Measurements from ENCODE around the gene SH2D3A.
"Not testable (repeated sequence)": the region's sequence is repeated elsewhere in the genome, so short reads cannot be mapped to it uniquely, and the experiment has no call there.

The SH2D3A gene

GRCh38 chr19:6800991-6801484 is 33.8 kb upstream of the SH2D3A start:
- DNase-seq (ENCODE audit: extremely low spot score) = no peak
- POLR2A ChIA-PET = interaction anchor here (0.6 to 1.5 kb wide), 3 partner anchors 12 to 28 kb away, joined by 3 to 6 read pairs (median 3); partner anchors contain the start of gene VAV1
- CTCF ChIA-PET = interaction anchor here (1.2 to 4.3 kb wide), 4 partner anchors 14 to 63 kb away, joined by 3 to 21 read pairs (median 6); partner anchors contain the start of gene VAV1

GRCh38 chr19:6800160-6800790 is 33.0 kb upstream of the SH2D3A start:
- POLR2A ChIA-PET = interaction anchor here (0.6 to 1.5 kb wide), 4 partner anchors 9 to 835 kb away, joined by 3 to 7 read pairs (median 3); no protein-coding TSS in a partner anchor
- DNase-seq (ENCODE audit: extremely low spot score) = not testable (repeated sequence)
- CTCF ChIA-PET = interaction anchor here (1.2 to 4.3 kb wide), 4 partner anchors 15 to 64 kb away, joined by 3 to 21 read pairs (median 6); partner anchors contain the start of gene VAV1

More at GRCh38 chr19:6800991-6801484, 33.8 kb upstream of the SH2D3A start:
- TF ChIP-seq, protein P1, sequence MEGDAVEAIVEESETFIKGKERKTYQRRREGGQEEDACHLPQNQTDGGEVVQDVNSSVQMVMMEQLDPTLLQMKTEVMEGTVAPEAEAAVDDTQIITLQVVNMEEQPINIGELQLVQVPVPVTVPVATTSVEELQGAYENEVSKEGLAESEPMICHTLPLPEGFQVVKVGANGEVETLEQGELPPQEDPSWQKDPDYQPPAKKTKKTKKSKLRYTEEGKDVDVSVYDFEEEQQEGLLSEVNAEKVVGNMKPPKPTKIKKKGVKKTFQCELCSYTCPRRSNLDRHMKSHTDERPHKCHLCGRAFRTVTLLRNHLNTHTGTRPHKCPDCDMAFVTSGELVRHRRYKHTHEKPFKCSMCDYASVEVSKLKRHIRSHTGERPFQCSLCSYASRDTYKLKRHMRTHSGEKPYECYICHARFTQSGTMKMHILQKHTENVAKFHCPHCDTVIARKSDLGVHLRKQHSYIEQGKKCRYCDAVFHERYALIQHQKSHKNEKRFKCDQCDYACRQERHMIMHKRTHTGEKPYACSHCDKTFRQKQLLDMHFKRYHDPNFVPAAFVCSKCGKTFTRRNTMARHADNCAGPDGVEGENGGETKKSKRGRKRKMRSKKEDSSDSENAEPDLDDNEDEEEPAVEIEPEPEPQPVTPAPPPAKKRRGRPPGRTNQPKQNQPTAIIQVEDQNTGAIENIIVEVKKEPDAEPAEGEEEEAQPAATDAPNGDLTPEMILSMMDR (IDR thresholded peaks at IDR 0.05; ENCODE audit: control extremely low read depth, extremely low read depth, low read depth, missing control alignments) = no peak

DNA sequence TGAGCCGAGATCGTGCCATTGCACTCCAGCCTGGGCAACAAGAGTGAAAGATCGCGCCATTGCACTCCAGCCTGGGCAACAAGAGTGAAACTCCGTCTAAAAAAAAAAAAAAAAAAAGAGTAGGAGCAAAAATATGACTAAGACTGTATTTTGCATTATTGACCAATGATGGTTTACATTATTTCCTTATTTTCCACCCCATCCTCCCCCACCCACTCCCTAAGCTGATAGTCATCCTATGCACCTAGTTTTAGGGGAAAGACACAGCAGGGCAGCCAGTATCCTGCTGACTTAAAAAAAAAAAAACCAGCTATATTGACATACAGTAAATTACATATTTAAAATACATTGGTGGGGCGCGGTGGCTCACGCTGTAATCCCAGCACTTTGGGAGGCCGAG is 30.4 kb upstream of the SH2D3A start:
- TF ChIP-seq, protein P1 (IDR thresholded peaks at IDR 0.05; ENCODE audit: control extremely low read depth, extremely low read depth, low read depth, missing control alignments) = no peak
- no peak for DNase-seq (ENCODE audit: extremely low spot score)
- ChIA-PET POLR2A (interaction anchor here (0.7 kb wide), 2 partner anchors 25 to 1980 kb away, joined by 3 to 4 read pairs; no protein-coding TSS in a partner anchor), CTCF (interaction anchor here (1.2 to 2.2 kb wide), 2 partner anchors 14 to 18 kb away, joined by 3 to 7 read pairs; no protein-coding TSS in a partner anchor)

GRCh38 chr19:6796278-6796677 is 29.0 kb upstream of the SH2D3A start:
- TF ChIP-seq, protein P1 (IDR thresholded peaks at IDR 0.05; ENCODE audit: control extremely low read depth, extremely low read depth, low read depth, missing control alignments) = no peak
- POLR2A ChIA-PET = interaction anchor here (0.8 kb wide), 1 partner anchor 266 kb away, joined by 3 read pairs; the partner anchor contains the start of gene TNFSF9
- CTCF ChIA-PET = interaction anchor here (2.1 kb wide), 1 partner anchor 24 kb away, joined by 6 read pairs; the partner anchor contains the start of gene VAV1
- DNase-seq (ENCODE audit: extremely low spot score) = no peak

DNA sequence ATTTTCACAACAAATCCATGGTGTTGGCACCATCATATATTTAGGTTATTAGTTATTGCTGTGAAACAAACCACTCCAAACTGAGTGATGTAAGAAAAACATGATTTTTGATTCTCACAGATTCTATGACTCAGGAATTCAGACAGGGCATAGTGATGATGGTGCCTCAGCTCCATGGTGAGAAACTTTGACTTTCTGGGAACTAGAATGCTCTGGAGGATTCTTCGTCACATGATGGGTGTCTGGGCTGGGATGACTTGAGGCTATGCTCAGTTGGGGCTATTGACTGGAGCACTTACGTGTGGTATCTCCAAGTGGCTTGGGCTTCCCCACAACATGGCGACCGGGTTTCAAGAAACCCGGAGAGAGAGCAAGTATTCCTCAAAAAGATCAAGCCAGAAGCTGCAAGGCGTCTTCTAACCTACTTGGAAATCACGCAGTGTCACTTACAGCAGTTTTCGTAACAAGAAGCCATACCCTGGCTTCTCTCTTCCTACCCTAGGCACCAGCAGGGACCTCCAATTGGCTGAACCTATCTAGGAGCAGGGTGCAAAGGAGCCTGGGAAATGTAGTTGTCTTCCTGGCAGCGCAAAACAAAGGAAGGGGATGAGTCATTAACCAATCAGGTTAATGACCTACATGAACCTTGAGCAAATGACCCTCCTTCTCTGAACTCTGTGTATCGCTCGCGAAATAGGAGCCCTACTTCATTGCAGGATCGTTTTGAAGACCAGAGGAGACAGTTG is 27.6 kb upstream of the SH2D3A start:
- TF ChIP-seq, protein P1 (IDR thresholded peaks at IDR 0.05; ENCODE audit: control extremely low read depth, extremely low read depth, low read depth, missing control alignments) = no peak
- DNase-seq (ENCODE audit: extremely low spot score) = no peak
- CTCF ChIA-PET = interaction anchor here (2.1 kb wide), 1 partner anchor 23 kb away, joined by 6 read pairs; the partner anchor contains the start of gene VAV1
- POLR2A ChIA-PET = no interaction called here

DNA sequence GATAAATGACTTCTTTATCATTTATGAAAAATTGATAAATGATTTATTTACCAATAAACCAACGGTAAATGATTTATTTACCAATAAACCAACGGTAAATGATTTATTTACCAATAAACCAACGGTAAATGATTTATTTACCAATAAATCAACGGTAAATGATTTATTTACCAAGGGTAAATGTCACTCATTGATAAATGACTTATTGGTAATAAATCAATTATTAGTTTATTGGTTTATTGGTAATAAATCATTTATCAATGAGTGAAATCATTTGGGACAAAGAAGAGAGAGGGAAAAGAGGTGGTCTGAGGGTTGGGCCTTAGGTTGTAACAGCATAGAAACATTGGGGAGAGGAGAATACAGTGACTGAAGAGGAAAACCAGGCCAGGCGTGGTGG is 26.7 kb upstream of the SH2D3A start:
- no peak for DNase-seq (ENCODE audit: extremely low spot score)
- TF ChIP-seq, protein P1 (IDR thresholded peaks at IDR 0.05; ENCODE audit: control extremely low read depth, extremely low read depth, low read depth, missing control alignments) = no peak
- POLR2A ChIA-PET = no interaction called here
- CTCF ChIA-PET = no interaction called here

All from GM10248 (cell line).